ENCODE results near the gene KIAA1958.

The KIAA1958 gene

DNA sequence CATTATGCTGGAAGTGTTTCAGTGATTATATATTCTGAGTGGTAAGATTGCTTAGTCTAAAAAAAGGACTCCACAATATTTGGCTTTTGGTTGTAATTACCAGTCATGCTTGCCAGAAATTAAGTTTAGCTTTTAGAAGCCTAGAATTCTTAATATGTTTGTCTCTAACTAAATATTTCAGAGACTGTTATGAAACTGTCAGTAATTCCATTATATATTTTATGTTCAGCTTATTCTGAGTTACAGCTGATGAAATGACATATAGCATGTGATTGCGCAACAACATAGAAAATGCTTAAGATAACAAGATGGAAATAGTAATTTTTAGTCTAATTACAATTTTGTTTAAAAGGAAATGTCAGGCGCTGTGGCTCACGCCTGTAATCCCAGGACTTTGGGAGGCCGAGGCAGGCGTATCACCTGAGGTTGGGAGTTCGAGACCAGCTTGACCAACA, 44.2 kb downstream of the KIAA1958 start:
- DNase-seq (ENCODE audit: low spot score) = no peak

DNA sequence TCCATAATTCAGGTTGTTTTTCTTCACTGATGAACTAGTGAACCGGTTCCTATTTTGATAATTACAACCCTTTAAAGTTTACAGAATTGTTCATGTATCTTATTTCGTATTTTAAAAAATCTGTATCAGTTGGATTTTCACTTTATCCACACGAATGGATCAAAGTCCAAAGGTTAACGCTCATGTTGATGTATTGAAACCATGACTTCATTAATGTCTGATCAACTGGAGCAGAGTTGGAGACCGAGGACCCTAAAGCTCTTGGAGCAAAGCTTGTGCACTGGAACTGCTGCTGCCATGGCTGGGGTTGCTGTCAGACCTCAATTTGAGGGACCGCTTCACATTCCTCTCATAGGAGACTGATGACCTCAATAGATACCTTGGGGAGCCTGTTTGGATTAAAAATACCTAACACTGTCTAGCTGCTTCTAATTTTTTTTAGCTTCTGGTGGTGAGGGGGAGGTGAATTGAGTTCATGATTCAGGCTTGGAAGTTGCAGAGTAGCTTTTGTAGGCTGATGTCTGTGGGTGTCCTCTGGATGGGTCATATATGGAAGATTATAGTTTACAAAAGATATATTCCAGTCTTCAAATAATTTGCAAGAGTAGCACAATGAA, 45.1 kb downstream of the KIAA1958 start:
- DNase-seq (ENCODE audit: low spot score) = no peak

DNA sequence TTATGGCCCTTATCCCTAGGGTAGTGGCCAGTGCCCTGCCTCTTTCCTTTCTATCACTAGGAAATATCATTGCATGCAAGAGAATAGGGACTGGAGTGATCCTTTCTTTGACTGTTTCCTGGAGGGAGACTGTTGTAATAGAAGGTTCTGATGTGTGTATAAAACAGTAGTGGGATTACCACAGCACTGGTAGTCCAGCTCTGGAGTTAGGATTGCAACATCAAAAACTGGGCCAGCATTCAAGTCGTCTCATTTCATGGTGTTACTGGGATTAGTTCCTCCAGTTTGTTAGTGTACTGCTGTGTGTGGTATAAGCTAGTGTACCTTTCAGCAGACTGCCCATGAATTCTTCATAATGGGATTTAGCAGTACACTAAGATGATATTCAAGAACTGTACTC, 45.8 kb downstream of the KIAA1958 start:
- no peak for DNase-seq (ENCODE audit: low spot score)

DNA sequence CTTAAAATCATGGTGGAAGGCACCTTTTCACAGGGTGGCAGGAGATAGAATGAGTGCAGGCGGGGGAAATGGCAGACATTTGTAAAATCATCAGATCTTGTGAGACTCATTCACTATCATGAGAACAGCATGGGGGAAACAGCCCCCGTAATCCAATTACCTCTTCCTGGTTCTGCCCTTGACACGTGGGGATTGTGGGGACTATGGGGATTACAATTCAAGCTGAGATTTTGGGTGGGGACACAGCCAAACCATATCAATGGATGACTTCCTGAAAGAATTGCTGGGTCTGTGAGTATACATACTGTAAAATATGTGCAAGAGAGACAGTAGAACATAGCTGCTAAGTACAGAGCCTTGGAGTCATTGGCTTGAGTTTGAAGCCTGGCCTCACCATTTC, 47.0 kb downstream of the KIAA1958 start:
- DNase-seq (ENCODE audit: low spot score) = no peak

DNA sequence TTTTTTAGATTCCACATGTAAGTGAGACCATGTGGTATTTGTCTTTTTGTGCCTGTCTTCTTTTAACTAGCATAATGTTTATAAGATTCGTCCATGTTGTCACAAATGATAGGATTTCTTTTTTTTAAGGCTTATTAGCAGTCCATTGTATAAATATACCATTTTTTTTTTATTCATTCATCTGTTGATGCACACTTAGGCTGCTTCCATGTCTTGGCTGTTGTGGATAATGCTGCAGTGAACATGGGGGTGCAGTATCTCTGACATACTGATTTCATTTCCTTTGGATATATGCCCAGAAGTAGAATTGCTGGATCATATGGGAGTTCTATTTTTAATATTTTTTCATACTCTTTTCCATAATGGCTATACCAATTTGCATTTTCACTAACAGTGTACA, 48.7 kb downstream of the KIAA1958 start:
- DNase-seq (ENCODE audit: low spot score) = no peak

DNA sequence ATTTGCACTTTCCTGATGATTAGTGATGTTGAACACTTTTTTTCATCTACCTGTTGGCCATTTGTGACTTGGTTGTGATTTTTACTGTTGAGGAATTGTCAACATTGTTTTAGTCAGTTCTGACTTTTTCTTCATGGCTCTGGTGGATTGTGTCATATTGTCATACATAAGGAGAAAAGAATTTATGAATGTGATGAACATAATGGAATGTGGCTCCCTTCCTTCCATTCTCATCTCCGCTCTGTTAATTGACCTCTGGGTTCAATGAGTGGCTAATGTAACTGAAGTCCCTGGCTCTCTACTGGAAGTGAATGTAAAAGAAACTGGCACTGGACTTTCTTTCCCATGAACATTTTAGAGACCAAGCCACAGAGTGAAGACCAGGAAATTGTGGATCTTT, 49.2 kb downstream of the KIAA1958 start:
- no peak for DNase-seq (ENCODE audit: low spot score)

DNA sequence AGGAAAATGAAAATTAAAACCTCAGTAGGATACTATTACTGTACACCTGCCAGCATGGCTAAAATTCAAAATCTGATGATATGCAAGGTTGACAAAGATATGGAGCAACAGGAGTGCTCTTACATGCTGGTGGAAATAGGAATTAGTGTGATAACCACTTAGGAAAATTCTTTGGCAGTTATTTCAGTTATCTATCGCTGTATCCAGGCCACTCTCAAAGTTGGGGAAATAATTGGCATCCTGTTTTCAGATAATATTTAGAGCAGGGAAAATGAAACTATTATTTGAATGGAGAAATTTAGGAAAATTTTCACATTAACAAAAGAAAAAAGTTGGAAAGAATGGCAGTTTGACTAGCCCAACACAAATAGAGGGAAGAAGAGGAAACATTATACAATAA, 50.9 kb downstream of the KIAA1958 start:
- no peak for DNase-seq (ENCODE audit: low spot score)

DNA sequence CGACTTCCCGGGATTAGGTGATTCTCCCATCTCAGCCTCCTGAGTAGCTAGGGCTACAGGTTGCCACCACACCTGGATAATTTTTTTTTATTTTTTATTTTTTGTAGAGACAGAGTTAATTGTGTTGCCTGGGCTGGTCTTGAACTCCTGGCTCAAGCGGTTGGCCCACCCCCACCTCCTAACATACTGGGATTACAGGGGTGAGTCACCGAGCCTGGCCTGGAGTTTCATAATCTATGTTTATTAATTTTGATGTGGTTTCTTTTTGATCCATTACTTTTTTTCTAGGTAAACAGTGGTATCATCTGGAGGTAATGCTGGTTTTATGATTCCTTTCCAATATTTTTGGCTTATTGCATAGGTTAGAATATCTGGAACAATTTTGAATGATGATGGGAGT, 54.2 kb downstream of the KIAA1958 start:
- DNase-seq (ENCODE audit: low spot score) = no peak

DNA sequence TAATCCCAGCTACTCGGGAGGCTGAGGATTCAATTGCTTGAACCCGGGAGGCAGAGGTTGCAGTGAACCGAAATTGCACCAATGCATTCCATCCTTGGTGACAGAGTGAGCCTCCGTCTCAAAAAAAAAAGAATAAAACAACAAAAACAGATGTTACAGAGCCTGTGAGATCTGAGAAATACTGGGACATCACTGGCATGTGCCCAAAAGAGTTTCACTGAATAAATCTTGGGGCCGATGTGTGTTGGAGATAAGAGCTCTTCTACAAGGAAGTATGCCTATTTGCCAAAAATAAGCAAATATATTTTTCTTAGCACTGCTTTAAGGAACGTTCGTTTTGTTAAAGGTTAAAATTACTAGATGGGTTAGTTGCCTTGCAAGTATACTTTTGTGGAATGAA, 55.1 kb downstream of the KIAA1958 start:
- no peak for DNase-seq (ENCODE audit: low spot score)

DNA sequence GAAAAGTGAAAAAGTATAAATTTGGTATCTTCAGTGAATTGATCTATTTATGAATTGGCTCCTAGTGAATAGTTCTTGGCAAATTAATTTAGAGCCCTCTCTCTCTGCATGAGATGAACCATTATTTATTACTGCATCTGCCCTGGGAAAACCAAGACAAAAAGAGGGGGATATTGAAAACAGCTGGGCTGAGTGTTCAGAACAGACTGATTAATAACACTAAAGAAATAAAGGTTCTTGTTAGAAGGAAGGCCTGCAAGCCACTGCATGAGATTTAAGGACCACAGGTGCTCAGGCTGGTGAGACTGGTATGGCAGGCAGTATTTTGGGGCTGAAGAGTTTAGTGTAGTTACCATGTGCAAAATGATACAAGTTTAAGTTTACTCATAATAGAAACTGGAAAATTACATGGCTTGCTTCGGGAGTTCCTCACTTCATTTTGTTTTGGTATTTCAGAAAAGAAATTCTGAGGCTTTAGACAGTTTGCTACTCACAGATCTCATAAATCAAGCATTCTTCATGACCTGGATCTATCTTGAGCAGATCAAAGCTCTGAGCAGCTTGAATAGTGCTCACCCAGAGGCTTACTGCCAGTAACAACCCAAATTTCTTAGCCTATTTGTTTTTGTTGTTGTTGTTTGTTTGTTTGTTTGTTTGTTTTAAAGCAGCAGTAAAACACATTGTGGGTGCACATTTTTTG, 56.1 kb downstream of the KIAA1958 start:
- DNase-seq (ENCODE audit: low spot score) = no peak

DNA sequence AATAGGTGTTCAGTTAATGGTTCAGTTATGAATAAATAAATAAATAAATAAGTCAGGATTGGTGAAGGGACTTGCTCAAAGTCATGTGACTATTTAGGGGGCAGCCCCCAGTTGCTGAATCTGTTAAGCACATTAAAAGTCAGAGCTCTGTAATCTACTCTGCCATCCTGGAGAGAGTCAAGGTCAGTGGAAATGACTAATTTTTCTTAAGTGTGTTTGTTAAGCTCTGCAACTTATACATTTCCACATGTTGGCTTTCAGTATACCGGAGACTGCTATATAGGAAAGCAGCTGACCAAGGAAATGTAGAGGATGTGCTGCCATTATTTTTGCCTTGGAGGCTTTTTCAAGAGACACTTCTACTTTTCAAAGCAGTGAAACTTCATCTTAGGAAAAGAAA, 57.9 kb downstream of the KIAA1958 start:
- no peak for DNase-seq (ENCODE audit: low spot score)

DNA sequence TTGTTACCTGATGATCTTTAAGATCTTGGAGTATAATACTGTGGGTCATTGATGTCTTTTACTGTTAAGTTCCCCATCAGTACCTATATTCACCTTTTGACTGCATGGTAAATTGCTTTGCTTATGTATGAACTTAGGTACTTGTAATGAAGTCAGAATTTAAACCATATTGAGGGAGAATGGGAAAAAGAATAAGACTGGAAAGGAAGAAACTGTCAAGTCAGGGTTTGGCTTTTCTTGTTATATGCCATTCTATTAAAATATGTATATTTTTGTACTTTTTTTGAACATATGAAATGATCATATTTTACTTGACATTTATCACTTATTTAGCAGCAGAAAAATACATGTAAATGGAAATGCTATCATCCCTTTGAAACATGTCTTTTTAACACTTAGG, 58.6 kb downstream of the KIAA1958 start:
- no peak for DNase-seq (ENCODE audit: low spot score)

DNA sequence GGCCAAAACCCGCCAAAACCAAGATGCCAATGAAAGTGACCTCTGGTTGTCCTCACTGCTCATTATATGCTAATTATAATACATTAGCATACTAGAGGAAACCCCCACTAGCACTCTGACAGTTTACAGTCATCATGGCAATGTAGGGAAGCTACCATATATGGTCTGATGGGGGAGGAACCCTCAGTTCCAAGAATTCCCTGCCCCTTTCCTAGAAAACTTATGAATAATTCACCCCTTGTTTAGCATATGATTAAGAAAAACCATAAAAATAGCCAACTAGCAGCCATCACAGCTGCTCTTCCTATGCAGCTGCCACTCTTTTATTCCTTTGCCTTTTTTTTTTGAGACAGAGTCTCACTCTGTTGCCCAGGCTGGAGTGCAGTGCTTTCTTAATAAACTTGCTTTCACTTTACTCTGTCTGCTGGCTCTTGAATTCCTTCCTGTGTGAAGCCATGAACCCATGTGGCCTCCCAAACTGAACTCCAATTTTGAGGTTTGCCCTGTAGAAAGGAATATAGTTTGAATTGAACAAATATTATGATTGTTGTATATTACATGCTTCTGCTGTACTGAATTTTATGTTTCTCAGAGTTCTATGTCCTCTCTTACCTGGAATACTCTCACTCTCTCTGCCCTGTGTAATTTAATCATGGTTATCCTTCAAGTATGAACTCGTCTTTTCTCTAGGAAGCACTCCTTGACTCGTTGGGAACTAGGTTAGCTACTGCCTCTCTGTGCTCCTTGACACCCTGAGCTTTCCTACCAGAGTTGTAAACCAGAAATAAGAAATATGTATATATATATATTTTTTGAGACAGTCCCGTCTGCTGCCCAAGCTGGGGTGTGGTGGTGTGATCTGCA, 59.8 kb downstream of the KIAA1958 start:
- no peak for DNase-seq (ENCODE audit: low spot score)

DNA sequence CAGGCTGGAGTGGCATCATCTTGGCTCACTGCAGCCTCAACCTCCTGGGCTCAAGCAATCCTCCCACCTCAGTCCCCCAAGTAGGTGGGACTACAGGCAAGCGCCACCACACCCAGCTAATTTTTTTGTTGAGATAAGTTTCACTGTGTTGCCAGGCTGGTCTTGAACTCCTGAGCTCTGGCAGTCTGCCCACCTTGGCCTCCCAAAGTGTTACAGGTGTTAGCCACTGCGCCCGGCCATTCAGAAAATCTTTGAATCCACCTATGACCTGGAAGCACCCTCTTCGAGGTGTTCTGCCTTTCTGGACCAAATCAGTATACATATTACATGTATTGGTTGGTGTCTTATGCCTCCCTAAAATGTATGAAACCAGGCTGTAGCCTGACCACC, 61.4 kb downstream of the KIAA1958 start:
- DNase-seq (ENCODE audit: low spot score) = no peak

DNA sequence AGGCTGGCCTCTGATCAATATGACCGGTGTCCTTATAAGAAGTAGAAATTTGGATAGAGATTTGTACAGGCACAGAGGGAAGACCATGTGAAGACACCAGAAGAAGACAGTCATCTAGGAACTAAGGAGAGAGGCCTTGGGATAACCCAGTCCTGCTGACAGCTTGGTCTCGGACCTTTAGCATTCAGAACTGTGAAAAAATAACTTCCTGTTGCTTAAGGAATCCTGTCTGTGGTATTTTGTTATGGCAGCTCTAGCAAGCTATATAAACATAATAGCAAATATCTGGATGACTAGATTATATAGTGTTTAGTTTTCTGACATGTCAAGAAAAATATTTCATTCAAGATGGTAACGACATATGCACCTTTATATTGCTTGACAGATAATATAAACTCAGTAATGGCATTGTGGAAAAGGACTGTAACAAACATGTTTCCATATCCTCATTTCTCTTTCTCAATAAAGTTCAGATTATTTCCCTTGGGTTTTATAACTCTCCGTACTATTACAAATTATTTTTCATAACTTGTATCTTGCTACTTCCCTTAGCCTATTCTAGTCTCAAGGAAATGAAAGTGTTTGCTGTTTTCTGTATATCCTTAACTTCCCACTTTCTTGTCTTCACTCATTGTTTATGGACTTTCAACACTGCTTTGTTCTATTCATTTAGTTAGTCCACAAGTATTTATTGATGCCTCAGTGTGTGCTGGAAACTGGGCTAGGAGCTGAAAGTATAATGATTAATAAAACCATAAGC, 62.4 kb downstream of the KIAA1958 start:
- no peak for DNase-seq (ENCODE audit: low spot score)

DNA sequence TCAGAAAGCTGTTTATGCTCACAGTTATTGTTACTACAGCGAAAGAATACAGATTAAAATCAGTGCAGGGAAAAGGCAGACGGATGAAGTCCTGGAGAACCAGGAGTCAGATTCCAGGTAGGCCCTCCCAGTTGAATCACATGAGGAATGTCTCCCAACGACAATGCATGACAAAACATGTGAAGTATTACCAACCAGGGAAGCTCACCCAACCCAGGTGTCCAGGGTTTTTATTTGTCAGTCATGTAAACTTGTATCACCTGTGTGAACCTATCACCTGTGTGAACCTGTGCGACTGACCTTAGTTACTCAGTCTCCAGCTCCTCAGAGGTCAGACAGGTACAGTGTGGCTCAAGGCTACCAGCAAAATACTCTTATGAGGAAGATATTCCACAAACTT, 63.9 kb downstream of the KIAA1958 start:
- no peak for DNase-seq (ENCODE audit: low spot score)

DNA sequence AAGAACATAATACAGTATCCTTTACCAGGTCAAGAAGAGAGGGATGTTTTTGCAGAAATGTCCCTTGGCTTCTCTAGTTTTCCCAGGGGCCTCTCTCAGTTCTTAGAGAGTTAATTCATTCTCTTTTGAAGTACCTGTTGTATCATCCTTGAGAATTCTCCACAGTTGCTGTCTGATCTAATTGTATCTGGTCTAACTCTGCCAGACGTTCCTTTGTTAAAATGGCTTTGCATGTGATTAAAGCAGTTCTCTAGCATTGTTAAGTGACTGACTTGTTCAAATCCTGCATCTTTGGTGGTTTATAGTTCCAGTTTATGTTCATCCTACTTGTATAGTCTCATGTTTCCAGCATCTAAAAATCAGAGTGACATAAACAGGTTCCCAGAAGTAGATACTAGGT, 65.0 kb downstream of the KIAA1958 start:
- DNase-seq (ENCODE audit: low spot score) = no peak

DNA sequence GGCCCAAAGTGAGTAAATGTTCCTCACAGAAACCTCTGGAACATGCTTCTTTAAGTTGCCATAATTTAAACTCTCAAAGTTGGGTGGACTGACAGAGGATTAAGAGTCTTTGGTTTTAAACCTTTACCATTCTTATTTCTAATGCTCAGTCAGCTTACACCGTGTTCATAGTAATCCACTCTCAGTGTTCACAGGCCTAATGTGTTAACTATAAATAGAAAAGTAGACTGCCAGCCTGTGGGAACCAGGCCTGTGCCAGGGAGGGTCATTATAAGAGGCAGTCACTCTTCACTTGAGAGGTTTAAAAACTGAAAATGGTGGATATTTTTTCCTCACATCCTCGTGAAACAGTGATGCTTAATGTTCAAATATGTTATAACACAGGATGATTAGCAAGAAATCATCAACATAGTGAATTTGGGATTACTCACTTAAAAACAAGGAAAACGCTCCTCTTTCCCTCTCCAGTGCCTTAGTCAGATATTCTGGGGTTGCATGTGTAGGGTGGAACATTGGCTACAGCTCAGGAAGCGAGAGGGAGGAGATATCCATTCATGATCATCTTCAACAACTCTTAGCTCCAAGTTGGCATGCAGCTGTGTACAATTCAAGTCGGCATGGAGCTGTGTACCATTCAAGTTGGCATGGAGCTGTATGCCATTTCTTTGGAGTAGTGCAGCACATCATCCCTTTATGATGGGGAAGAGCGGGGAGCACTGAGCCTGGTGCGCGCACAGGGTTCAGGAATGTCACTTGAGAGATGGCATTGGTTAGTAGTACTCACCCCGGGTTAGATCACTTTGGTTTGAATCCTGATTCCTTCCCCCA, 65.8 kb downstream of the KIAA1958 start:
- no peak for DNase-seq (ENCODE audit: low spot score)

DNA sequence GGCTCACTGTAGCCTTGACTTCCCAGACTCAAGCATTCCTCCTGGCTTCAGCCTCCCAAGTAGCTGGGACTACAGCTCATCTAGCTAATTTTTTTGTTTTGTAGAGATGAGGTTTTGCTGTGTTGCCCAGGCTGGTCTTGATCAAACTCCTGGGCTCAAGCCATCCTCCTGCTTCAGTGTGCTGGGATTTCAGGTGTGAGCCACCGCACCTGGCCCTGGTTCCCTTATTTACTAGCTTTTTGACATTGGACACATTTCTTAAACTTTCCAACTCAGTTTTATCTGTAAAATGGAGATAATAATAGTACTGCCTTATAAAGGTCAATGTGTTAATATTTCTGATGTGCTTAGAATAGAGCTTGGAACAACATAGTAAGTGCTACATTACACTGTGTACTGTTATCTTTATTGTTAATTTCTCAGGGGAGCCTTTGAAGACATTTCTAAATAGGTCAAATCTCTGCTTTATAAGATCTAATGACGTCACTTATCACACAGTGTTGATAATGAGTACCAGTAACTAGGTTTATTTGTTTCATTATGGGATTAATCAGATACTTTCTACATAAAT, 66.7 kb downstream of the KIAA1958 start:
- DNase-seq (ENCODE audit: low spot score) = no peak

DNA sequence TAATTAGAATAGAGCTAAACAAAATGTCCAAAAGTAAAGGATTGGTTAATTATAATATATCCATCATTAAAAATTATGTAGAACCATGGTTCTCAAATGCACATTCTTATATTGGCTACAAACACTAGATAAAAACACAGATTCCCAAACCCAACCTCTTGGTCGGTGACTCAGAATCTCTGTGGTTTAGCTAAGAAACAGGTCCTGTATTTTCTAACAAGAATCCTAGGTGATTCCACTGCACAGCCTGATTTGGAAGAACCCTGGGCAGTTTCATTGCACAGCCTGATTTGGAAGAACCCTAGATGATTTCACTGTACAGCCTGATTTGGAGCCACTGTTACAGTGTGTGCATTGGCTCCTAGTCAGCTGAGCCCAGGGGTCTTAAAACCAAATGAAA, 67.9 kb downstream of the KIAA1958 start:
- DNase-seq (ENCODE audit: low spot score) = no peak

DNA sequence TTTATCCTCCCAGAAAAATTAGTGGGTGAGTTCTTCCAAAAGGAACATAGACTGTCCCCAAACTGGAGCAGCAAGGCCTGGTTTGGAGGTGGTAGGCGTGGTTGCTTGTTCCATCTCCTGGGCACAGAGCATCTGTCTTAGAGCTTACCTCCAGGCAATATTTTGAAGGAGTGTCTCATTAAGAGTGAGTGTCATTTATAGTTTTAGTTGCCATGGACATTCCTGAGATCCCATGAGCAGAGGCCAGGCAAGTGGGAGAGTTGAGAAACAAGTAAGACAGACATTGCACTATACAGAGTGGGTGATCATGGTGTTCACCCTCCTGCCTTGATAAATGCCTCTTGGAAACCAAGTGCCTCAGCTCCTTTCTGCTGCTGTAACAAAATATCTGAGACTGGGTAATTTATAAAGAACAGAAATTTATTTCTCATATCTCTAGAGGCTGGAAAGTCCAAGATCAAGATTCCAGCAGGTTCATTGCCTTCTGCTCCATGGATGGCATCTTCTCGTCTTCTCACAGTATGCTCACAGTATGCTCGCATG, 68.5 kb downstream of the KIAA1958 start:
- no peak for DNase-seq (ENCODE audit: low spot score)
